ENCODE results near the gene ZDBF2. TPM values are rescaled to one million over a fixed set of nuclear protein-coding genes. Genes with fewer than 3 reads are reported as not detected.
A peak's percentile ranks its signal among the peaks of the same experiment; 100 is the strongest.

Gene ZDBF2
- total and polyA plus RNA-seq, 2 of the 8 experiments (the other 6 are each of a cell fraction or from before 2014, with no cell fraction given): 1.5 to 17.2 TPM

DNA sequence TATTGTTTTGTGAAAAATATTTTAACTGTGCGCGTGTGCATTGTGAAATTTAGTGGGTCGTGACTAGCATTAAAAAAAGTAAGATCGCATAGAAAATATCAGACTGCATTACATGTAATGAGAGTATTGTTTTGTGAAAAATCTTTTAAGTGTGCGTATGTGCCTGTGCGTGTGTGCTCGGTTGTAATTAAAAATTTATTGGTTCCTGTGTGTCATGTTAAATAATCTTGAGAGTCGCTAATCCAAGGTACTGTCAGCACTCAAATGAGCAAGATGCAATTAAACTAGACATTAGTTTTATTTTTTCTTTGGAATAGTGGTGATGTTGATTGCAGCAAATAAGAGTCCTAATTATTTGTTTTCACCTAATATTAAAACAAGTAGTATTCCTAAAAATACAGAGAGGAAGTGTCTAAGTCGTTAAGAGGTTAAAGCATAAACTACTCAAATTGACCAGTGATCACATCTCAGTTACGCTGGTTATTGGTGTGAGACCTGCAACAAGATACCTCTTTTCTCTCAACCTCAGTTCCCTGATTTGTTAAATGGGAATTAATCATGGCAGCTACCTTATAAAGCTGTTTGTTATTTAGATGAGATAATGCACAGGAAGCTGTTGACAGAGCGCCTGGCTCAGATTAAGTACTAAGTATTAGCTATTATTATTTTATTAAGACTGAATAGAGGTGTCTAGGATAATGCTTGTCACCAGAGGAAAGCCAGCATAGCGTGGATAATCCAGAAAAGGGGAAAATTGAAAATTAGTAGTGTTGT is 1.9 kb downstream of the ZDBF2 start:
- Histone ChIP-seq H2BK120ac (replicated peaks; ENCODE audit: low read depth, low read length) (no peak overlapping the region), H3K23me2 (ENCODE audit: low read depth, low read length) (peaks cover 3% of the 10 kb centered on the region), H4K20me1 (replicated peaks in 1 of 2; ENCODE audit: control insufficient read depth in 1 of 2, insufficient read depth in 2 of 2, low read length in 2 of 2) (no peaks in the 10 kb centered on the region), H3K4ac (replicated peaks; ENCODE audit: insufficient read length, low read depth, low read length) (no peak overlapping the region), H3K36me3 (ENCODE audit: control insufficient read depth in 2 of 4, insufficient read depth in 4 of 4, low read length in 3 of 4) (peaks cover 0 to 3% (median 0%) of the 10 kb centered on the region in 4 experiments; a peak in 2 of 8 replicates), H3K9me3 (ENCODE audit: insufficient read depth in 2 of 2, low read depth in 1 of 2, low read length in 1 of 2) (no peaks in the 10 kb centered on the region), H3K4me3 (ENCODE audit: extremely low read depth in 1 of 4, insufficient read depth in 2 of 4, low read depth in 3 of 4, low read length in 4 of 4) (peak overlapping the region; percentile 81 to 87 (median 86)), H3K18ac (ENCODE audit: extremely low read depth, low read length) (no peak overlapping the region), H3K4me1 (replicated peaks in 1 of 4; ENCODE audit: control insufficient read depth in 3 of 4, insufficient read depth in 4 of 4, low read length in 3 of 4) (peaks cover 0 to 4% (median 1%) of the 10 kb centered on the region in 4 experiments; a peak in 2 of 7 replicates), H4K5ac (ENCODE audit: insufficient read length, low read depth, low read length) (no peak overlapping the region), H2BK20ac (ENCODE audit: low read length) (no peak overlapping the region), H3K23ac (ENCODE audit: insufficient read length) (no peak overlapping the region), H2BK5ac (ENCODE audit: low read depth, low read length) (no peak overlapping the region), H2BK15ac (ENCODE audit: low read length) (no peak overlapping the region), H3K56ac (replicated peaks; ENCODE audit: insufficient read length, low read depth, low read length) (no peak overlapping the region), H3K79me2 (ENCODE audit: control insufficient read depth in 1 of 2, insufficient read depth in 2 of 2, low read length in 2 of 2) (peaks cover 0 to 38% of the 10 kb centered on the region in 2 experiments; a peak in 2 of 4 replicates), H2BK12ac (ENCODE audit: low read depth, low read length) (no peak overlapping the region), H3K9ac (replicated peaks in 1 of 4; ENCODE audit: extremely low read depth in 1 of 4, low read depth in 3 of 4, low read length in 3 of 4) (no peak overlapping the region), H3K4me2 (ENCODE audit: insufficient read depth in 1 of 2, low read depth in 2 of 2, low read length in 2 of 2) (peak overlapping the region; percentile 78 to 92), H3K79me1 (ENCODE audit: low read depth, low read length) (no peaks in the 10 kb centered on the region), H4K91ac (replicated peaks; ENCODE audit: insufficient read length, low read length) (no peak overlapping the region), H4K8ac (ENCODE audit: extremely low read depth, insufficient read depth, low read length) (no peak overlapping the region), H3K27ac (ENCODE audit: low read depth, low read length) (no peak overlapping the region), H2AK5ac (ENCODE audit: low read depth, low read length) (no peak overlapping the region), H3K14ac (ENCODE audit: insufficient read length) (no peak overlapping the region), H2AFZ (ENCODE audit: low read length) (no peak overlapping the region), H3K27me3 (replicated peaks in 1 of 4; ENCODE audit: control insufficient read depth in 3 of 4, extremely low read depth in 1 of 4, insufficient read depth in 3 of 4, low read length in 3 of 4) (peaks cover 19 to 29% (median 25%) of the 10 kb centered on the region in 4 experiments)
- DNase-seq (ENCODE audit: low read depth in 1 of 2, low spot score in 2 of 2) (no peak), FAIRE-seq (no peak)
- WGBS, 2 experiments (ENCODE audit: extremely low coverage in 1 of 2, insufficient coverage in 1 of 2, insufficient read length in 1 of 2, insufficient replicate concordance in 2 of 2, low coverage in 1 of 2, low lambda C conversion rate in 2 of 2, missing lambda C conversion rate in 1 of 2): 4% methylated on average over 12 of the region's 12 CpGs; no CpG with 5 or more reads in 1 of the 2 experiments
- CTCF ChIA-PET (ENCODE audit: partially characterized antibody): interaction anchor here (1.1 to 1.3 kb wide), 2 partner anchors 10 to 16 kb away, joined by 3 read pairs; no protein-coding TSS in a partner anchor
- POLR2A ChIA-PET (ENCODE audit: partially characterized antibody): interaction anchor here (1.2 to 1.3 kb wide), 2 partner anchors 21 to 116 kb away, joined by 3 to 6 read pairs; partner anchors contain the start of gene EEF1B2
- no peak for TF ChIP-seq CEBPB (IDR thresholded peaks at IDR 0.05; ENCODE audit: low read depth, low read length)
- no peak for TF ChIP-seq GABPA (IDR thresholded peaks at IDR 0.05; ENCODE audit: borderline replicate concordance, insufficient read depth, low read length)
- TF ChIP-seq MAFK (IDR thresholded peaks at IDR 0.05; ENCODE audit: low read depth, low read length): no peak
- TF ChIP-seq NANOG (IDR thresholded peaks at IDR 0.05; ENCODE audit: insufficient read depth, low read depth, low read length, poor library complexity, severe bottlenecking): no peak
- TF ChIP-seq POU5F1 (IDR thresholded peaks at IDR 0.05; ENCODE audit: low read depth, low read length): no peak
- TF ChIP-seq PHF8 (conservative IDR thresholded peaks at IDR 0.05; ENCODE audit: low read depth, low read length): no peak
- TF ChIP-seq RAD21 (IDR thresholded peaks at IDR 0.05 in 1 of 2, conservative IDR thresholded peaks at IDR 0.05 in 1 of 2; ENCODE audit: low read depth in 2 of 2, low read length in 2 of 2): no peak
- no peak for TF ChIP-seq TCF12 (IDR thresholded peaks at IDR 0.05; ENCODE audit: low read depth, low read length)

Measured in H1 (cell line).